DND-41 (cell line): ENCODE results near the gene C3AR1.

Experiments
- CTCF ChIP-seq: IDR thresholded peaks from 2 replicates; pipeline ENCODE4 v1.5.1; 2012; ENCODE audit warnings: borderline replicate concordance, low read length, moderate library complexity, mild to moderate bottlenecking; ENCODE audit not compliant: poor library complexity, severe bottlenecking; ENCODE audit errors: extremely low read depth
- EZH2 ChIP-seq: IDR thresholded peaks from 3 replicates; pipeline ENCODE4 v1.6.1; 2012; ENCODE audit warnings: borderline replicate concordance, low read depth, mild to moderate bottlenecking, moderate library complexity, low read length, inconsistent platforms; ENCODE audit not compliant: severe bottlenecking

DNA sequence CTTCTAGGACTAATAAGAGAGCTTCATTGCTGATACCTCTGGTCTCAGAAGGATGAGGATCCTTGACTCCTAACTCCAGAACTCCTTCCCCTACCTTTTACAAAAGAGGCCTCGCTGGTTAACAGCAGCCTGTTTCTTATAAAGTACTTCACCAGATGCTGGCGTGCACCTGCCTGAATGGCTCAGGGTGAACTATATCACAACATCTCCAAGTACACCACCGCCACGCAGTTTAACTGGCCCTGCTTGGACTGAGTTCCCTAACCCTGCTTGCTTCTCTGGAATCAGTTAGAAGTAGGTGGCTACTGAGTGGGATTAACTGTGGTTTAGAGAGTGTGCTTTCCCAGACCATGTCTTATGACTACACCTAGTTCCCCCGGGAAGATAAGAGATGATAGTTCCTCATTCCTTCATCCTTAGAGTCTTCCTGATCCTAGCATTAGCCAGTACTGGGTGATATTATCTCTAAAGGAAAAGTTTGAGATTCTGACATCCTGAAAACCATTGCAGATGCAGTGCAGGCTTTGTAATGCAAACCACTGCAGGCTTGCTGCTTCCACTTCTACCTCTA, 30.6 kb downstream of the C3AR1 start:
- TF ChIP-seq EZH2 (no peak), CTCF (no peak)
